Renal pelvis (tissue), 4 donors: ENCODE measurements around the gene AGTRAP. TPM values are rescaled to one million over a fixed set of nuclear protein-coding genes. Genes with fewer than 3 reads are reported as not detected.

Experiments
- DNase-seq: peaks from one replicate; pipeline ENCODE4 v3.0.0-alpha.2; 2013
- polyA plus RNA-seq, 3 donors: library from polyadenylated mRNA; unstranded; fragments of 120-200 nt; gene quantifications; one replicate each; pipeline ENCODE4 v1.2.1, GENCODE V29; 2013; ENCODE audit not compliant: insufficient read length in 3 of 3

Gene AGTRAP
- polyA plus RNA-seq, 3 donors: 53.1 to 53.9 (median 53.7) TPM

DNA sequence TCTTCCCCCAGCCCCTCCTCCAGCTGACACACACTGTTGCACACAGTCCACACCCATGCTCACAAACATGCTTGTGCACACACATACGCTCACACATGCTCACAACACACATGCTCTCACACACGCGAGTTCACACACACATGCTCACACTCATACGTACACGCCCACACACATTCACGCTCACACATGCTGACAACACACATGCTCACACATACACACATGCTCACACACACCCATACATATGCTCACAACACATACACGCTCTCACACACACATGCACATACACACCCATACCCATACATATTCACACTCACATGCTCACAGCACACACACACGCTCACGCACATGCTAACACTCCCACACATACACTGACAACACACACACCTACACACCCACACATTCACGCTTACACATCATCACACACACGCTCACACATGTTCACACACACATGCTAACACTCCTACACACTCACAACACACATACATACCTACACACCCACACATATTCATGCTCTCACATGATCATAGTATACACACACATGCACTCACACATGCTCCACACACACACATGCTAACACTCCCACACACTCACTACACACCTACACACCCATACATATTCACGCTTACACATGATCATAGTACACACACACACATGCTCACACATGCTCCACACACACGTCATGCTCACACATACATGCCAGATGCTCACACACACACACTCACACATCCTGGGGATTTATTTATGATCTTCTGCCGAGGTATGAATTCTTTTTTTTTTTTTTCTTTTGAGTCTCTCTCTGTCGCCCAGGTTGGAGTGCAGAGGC, 33.7 kb upstream of the AGTRAP start:
- DNase-seq: no peak

DNA sequence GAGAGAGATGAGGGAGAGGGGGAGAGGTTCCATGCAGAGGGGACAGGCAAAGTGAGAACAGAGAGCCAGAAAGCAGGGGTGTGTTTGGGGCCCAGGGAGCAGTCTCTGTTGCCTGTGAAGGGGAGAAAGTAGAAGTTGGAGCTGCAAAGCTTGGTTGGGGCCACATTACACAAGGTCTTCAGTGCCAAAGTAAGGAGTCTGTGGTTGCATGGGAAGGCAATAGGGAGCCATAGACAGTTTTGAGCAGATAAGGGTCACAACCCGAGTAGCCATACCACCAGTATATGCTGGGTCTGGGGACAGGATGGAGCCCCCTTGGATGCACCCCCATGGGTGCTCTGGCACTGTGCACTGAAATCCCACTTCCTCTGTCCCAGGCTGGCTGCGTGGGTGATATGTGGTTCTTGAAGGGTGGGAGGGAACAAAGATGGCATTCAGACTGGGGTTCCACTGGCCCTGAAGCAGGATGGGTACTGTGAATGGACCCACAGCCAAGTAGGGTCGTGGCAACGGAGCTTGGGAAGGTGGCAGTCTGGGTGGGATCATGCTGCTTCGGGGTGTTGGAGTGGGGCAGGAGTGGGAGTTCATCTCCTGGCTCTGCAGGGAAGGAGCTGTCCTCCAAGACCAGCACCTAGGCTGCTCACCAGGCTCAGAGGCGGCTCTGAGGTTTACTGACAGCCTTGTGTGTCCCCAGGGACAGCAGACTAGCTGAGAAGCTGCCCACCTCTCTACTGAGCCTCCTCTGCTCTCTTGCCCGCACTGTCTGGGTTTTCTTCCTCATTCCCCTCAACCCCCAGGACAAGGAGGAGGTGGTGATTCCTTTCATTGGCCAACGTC, 32.4 kb upstream of the AGTRAP start:
- DNase-seq: no peak

DNA sequence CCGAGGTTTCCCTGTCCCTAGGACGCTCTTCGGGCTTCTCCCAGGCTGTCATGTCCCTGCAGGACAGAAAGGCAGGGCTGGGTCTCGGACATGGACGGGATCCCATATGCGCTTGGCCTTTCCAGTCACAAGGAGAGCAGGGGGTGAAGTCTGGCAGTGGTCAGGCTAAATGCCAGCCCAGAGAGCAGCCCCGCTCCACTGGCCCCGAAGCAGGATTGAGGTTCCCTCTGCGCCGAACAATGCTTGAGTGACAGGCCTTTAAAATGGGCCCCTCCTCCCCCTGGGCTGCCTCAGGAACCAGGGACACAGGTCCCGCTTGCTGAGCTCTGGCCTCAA, 31.8 kb upstream of the AGTRAP start:
- no peak for DNase-seq

DNA sequence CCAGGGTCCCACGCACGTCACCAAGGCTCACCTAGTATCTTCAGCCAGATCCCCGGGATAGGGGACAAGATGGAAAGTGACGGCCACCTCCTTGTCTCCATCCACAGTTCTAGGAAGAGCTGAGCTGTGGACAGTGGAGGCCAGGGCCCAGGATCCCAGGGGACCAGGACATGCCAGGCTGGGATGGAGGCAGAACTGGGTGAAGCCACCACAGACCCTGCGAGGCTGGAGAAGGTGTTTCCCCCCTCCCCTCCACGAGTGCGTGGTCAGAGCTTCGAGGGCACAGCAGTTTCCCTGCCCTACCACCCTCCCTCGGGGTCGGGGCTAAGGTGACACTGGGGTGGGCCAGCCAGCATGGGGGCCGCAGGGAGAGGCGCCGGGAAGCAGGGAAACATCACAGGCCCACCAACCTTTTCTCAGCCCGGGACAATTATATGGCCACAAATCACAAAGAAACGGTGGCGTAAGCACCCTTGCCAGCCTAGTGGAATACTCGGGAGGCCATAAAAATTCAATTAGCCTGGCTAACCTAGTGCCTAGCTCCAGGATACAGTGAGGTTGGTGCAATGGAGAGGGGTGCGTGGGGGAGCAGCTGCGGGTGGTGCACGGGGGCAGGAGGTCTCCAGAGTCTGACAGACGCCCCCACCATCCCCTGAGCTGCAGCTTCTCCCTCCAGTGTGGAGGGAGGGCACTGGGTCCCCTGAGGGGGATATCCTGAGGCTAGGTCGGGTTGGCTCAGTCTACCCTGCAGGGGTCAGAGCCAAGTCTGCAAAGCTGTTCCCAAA, 31.1 kb upstream of the AGTRAP start:
- DNase-seq: no peak

DNA sequence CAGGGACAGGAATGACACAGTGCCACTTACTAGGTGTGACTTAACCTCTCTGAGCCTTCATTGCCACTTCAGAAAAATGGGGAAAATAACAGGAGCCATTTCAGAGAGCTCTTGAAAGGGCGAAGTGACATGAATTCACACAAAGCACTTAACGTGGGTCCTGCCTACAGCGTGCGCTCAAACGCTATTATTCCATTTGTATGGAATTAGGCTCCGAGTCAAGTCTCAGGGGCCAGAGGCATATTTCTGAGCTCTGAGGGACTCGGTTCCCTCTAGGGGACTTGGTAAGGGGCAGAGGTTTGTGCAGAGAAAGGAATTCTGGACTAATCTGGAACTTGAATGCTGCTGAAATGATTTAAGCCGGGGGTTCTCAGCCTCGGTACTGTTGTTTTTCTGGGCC, 30.3 kb upstream of the AGTRAP start:
- DNase-seq: no peak

DNA sequence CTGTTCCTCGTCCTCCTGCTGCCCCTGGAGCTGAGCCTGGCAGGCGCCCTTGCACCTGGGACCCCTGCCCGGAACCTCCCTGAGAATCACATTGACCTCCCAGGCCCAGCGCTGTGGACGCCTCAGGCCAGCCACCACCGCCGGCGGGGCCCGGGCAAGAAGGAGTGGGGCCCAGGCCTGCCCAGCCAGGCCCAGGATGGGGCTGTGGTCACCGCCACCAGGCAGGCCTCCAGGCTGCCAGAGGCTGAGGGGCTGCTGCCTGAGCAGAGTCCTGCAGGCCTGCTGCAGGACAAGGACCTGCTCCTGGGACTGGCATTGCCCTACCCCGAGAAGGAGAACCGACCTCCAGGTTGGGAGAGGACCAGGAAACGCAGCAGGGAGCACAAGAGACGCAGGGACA, 29.6 kb upstream of the AGTRAP start:
- no peak for DNase-seq

DNA sequence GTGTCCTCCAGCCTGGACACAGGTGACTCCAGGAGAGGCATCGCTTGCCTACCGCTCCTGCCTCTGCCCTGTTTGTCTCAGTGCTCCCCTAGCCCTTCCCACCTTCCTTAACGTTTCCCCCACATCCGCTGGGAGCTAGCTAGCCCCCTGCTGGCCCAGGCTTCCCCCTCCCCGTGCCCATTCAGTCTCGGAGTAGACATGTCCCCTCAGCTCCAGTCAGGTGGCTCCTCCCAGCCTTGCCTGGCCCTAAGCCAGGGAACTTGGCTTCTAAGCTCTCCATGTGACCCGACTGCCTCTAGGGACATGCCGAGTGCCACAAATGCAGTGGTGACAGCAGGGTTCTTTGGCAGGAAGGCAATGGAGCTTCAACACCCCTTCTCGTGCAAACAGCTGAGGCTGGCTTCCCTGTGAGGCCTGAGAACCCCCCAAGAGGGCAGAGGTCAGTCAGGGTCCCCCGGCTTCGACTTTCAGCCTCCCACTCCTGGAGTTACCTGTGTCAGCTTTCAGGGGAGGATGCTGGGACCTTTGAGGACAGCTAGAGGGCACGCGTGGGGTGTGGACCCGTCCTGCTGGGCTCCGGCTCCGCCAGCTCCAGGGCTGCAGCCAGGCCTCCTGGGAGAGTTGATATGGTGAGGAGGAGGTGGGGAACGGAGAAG, 28.2 kb upstream of the AGTRAP start:
- DNase-seq: no peak

DNA sequence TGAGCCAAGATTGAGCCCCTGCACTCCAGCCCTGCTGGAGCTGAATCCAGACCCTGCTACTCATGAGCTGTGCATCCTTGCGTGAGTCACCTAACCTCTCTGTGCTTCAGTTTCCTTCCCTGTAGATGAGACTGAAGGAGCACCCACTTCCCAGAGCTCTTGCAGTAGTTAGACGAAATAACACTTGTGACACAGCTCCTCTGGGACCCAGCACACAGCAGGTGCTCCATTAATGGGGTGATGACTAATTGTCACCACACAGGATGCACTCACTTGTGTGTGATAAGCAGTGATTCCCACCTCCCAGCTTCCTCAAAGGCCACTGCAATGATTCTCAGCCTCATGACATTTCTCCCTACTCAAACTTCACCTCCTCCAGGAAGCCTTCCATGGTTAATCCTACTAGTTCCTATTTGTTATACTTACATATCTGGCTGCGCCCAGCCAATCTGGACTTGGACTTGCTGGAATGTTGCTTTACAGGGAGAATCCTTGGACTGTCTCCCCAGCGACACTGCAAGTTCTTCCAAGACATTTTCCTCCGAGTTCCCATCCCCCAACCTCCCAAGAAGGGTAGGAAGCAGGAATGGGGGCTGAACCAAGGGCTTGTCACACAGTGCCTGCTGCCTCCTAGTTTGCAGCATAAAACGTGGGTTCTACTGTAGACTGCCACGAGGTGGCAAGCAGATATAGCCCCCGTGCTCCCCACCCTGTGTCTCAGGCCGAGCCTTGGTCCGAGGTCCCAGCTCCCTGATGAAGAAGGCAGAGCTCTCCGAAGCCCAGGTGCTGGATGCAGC, 27.2 kb upstream of the AGTRAP start:
- DNase-seq: no peak

DNA sequence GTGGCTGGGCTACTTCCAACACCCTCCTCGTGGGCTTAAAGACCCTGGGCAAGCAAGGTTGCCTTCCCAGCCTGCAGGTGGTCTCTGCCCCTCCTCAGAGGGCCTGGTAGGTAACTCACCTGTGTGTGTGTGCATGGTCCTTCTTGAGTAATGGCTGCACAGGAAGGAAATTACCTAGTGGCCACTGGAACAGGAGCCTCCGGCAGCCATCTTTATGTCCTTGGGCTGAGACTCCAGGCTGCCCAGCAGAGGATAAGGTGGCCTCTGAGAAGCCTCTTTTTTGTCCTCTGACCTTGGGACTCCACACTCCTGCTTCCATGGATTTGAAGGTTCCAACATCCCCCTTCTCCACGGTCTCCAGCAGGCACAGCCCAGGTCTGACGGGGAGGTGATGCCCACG, 24.4 kb upstream of the AGTRAP start:
- DNase-seq: no peak

DNA sequence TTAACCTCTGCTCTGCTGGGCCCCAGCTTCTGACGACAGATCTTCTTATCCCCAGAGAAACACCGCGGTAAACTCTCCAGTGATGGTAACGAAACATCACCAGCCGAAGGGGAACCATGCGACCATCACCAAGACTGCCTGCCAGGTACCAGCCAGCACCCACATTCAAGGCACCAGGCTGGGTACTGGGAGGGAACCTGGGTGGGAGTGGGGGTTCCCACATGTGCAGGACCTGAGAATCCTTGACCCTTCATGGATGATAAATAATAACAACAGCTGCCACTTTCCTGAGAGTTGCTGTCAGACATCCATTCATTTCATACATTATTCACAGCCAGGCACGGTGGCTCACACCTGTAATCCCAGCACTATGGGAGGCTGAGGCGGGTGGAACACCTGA, 23.7 kb upstream of the AGTRAP start:
- no peak for DNase-seq

DNA sequence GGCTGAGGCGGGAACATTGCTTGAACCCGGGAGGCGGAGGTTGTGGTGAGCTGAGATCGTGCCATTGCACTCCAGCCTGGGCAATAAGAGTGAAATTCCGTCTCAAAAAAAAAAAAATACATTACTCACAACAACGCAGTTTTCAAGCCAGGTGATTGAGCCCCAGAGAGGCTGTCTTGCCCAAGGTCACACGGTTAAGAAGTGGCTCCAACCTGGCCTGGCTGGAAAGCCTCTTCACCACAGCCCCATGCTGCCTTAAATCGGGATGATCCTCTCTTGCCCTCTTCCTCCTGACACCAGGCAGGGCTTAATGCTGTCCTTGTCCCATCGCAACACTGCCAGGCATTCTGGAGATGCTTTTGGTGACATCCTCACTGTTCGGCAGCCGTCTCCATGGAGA, 22.8 kb upstream of the AGTRAP start:
- DNase-seq: no peak

DNA sequence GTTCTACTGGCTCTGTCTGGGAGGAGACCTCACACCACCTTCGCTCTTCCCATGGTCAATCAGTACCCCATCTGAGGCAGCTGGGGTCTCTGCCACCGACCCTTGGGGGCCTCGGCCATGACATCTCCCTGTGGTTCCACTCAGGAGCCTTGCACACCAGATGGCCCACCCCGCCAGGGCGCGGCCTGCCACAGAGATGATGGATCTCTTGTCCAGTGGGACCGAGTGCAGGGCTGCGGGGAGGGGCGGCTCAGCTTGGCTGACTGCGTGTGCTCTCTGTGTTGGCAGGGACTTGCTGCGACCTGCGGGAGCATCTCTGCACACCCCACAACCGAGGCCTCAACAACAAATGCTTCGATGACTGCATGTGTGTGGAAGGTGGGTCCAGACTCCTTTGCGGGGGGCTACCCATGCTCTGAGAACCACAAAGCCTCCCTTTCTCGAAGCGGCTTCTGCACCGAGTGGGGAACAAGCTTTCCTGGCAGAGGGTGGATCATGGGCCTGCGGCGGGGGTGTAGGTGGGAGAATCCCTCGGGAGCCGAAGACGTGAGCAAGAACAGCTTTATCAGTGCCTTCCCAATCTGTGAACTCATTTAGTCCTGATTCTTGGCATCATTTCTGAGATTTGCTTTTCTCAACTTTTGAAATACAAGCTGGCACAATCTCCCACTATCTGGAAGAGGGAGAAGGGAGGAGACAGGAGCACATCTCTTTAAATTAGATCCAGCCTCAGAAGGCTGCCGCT, 20.9 kb upstream of the AGTRAP start:
- no peak for DNase-seq

DNA sequence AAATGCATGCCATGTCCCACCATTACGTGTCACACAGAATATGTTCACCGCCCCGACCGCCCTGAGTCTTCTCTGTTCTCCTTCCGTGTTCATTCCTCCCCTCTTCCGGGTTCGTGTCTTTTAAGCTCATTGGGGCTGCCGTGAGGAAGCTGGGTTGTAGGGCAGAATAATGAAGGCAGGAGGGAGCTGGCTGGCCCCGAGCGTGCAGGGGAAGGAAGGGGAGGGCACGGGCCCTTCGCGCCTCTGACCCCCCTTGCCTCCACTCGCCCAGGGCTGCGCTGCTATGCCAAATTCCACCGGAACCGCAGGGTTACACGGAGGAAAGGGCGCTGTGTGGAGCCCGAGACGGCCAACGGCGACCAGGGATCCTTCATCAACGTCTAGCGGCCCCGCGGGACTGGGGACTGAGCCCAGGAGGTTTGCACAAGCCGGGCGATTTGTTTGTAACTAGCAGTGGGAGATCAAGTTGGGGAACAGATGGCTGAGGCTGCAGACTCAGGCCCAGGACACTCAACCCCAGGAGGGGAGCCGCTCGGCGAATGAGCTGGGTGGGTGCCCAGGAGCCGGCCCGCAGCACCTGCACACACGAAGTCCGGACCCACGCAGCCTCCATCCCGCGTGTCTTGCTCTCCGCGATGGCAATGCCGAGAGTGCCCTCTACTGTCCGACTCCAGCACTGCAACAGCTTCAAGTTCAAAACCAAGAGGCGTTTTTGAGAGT, 16.5 kb upstream of the AGTRAP start:
- no peak for DNase-seq

DNA sequence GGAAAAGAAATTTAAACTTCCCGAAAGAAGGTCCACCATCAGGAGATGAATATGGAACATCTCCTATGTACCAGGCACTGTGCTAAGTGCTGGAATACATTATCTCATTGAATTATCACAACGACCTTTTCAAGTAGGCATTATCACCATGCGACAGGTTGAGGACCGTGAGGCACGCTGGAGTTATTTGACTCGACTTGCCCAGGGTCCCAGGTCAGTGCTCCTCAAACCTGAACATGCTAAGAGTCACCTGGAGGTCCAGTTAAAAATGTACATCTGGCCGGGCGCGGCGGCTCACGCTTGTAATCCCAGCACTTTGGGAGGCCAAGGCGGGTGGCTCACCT, 15.9 kb upstream of the AGTRAP start:
- DNase-seq: no peak

DNA sequence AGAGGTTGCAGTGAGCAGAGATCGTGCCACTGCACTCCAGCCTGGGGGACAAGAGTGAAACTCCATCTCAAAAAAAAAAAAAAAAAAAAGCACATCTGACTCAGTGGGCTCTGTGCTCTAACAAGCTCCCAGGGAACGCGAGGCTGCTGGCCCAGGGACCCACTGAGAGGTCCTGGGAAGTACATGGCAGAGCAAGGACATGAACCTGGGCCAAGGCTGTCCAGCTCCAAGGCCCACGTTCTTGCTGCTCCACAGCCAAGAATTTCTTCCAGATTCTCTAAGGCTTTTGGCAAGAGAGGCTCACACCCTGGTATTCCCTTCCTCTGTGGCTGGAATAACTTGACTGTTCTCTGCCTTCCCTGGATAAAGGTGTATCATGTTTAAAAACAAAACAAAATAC, 15.4 kb upstream of the AGTRAP start:
- no peak for DNase-seq

DNA sequence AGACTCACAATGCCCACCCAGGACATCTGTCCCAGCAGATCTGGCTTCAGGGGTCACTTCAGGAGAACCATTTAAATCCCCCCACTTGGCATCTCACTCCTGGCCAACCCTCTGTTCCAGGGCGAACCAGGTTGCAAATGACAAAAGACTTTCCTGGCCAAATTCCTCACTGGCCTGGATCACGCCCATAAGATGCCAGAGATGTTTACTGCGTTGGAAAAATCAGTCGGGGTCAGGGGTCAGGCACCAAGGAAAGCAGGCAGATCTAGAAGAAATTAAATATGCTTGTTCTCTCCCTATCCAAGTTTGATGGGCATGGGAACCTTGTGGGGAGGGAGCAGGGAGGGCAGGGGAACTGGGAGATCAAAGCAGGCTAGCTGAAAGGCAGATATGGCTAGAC, 14.6 kb upstream of the AGTRAP start:
- no peak for DNase-seq

DNA sequence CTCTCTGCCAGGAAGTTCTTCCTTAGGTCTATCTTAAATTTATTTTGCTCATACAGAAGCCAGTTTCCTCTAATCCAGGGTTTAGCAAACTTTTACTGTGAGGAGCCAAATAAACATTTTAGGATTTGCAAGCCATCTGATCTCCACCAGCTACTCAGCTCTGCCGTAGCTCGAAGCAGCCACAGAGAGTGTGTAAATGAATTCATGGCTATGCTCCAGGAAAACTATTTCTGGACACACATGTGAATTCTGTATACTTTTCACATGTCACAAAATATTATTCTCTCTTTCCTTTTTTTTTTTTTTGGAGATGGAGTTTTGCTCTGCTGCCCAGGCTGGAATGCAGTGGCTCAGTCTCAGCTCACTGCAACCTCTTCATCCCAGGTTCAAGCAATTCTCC, 13.4 kb upstream of the AGTRAP start:
- DNase-seq: no peak

DNA sequence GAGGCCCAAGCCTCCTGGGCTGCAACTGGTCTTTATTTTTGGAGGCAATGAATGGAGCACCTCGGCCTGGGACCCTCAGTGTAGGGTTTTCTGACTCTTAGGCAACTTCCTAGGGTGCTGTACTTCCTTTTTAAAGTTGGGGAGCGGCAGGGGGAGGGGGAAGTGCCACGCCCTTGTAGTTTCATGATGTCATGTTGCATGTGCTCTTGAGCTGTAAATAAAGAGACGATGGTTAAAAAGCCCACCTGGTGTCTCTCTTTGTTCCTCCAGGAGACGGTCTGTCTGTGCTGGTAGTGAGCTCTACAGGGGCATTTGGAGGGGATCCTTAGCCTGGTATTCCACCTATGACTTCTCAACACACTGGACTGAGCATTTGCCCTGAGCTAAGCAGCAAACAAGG, 10.3 kb upstream of the AGTRAP start:
- no peak for DNase-seq

DNA sequence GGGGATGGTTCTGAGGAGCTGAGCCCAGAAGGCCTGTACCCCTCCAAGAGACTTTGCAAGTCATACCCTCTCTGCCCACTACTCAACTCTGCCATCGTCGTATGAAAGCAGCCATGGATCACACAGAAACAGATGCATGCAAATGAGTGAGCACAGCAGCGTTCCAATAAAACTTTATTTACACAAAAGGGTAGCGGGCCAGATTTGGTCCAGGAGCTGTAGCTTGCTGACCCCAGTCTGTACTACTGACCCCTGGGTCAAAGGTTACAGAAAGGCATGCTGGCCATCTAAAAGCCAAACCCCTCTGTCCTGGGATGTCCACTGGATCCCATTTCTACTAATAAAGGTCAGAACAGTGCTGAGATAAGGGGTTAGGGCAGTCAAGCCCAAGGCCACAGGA, 8.8 kb upstream of the AGTRAP start:
- DNase-seq: no peak
